Sigmoid colon (tissue), 7 donors: ENCODE data around the gene IGF2R. TPM values are rescaled to one million over a fixed set of nuclear protein-coding genes. Genes with fewer than 3 reads are reported as not detected.

Experiments
- DNase-seq: peaks from one replicate; pipeline ENCODE4 v3.0.0-alpha.2; 2019
- H3K27ac ChIP-seq, 4 donors: fragments of 200-600 bp; sonication (generic); one replicate each; pipeline ENCODE4 v1.5.1; 2016 to 2019; ENCODE audit warnings: mild to moderate bottlenecking in 1 of 4
- H3K27me3 ChIP-seq, 3 donors: fragments of 200-600 bp; sonication (generic); one replicate each; pipeline ENCODE4 v1.5.1; 2019; ENCODE audit warnings: mild to moderate bottlenecking in 1 of 3
- H3K36me3 ChIP-seq, 4 donors: fragments of 200-600 bp; sonication (generic); one replicate each; pipeline ENCODE4 v1.5.1; 2016 to 2019
- H3K4me1 ChIP-seq, 4 donors: fragments of 200-600 bp; sonication (generic); one replicate each; pipeline ENCODE4 v1.5.1; 2017 to 2019
- H3K4me3 ChIP-seq, 4 donors: fragments of 200-600 bp; sonication (generic); one replicate each; pipeline ENCODE4 v1.5.1; 2017 to 2019; ENCODE audit warnings: mild to moderate bottlenecking in 2 of 4, moderate library complexity in 1 of 4
- H3K9me3 ChIP-seq, 4 donors: fragments of 200-600 bp in 3 of 4; sonication (generic) in 3 of 4; one replicate each; pipeline versions ENCODE4 v1.5.1 to v1.6.1; 2013 to 2019
- CTCF ChIP-seq, 4 experiments: fragments of 450-650 bp in 3 of 4; fragments of 200-600 bp in 1 of 4; IDR thresholded peaks; one replicate each; pipeline ENCODE4 v1.5.1; 2016 to 2019; ENCODE audit warnings: antibody characterized with exemption in 4 of 4, mild to moderate bottlenecking in 3 of 4, moderate library complexity in 2 of 4
- EP300 ChIP-seq, 4 donors: sonication (generic); formaldehyde crosslinking; IDR thresholded peaks; one replicate each; pipeline ENCODE4 v1.6.1; 2017; ENCODE audit warnings: antibody characterized with exemption in 4 of 4
- POLR2A ChIP-seq, 2 donors: fragments of 450-650 bp; IDR thresholded peaks; one replicate each; pipeline ENCODE4 v1.6.1; 2016; ENCODE audit warnings: antibody characterized with exemption in 2 of 2, mild to moderate bottlenecking in 2 of 2, moderate library complexity in 2 of 2
- POLR2AphosphoS5 ChIP-seq, 4 donors: sonication (generic); formaldehyde crosslinking; IDR thresholded peaks; one replicate each; pipeline ENCODE4 v1.6.1; 2017; ENCODE audit warnings: antibody characterized with exemption in 4 of 4
- WGBS, 2 donors: extraction: QIAGEN DNeasy Blood & Tissue Kit; methylation state at CpG; one replicate each; pipeline ENCODE4 v1.1.7; 2013; 5-methylcytosine and 5-hydroxymethylcytosine counted together
- intact Hi-C: fragments of 100-400 bp; cut with DNase I; formaldehyde crosslinking; loops from one replicate; pipeline ENCODE4 v1.15.1; 2023
- polyA plus RNA-seq, 3 donors: library from polyadenylated mRNA; stranded (reverse); fragments of 200-250 nt; gene quantifications; one replicate each; pipeline ENCODE4 v1.2.3, GENCODE V29; 2013
- total RNA-seq, 4 donors: library from RNA; depleted of rRNA; stranded (reverse); fragments of >200 nt; gene quantifications; one replicate each; pipeline ENCODE4 v1.1.0, GENCODE V29; 2016
- donor health status: healthy with polysubstance abuse.
- donor health status: Bipolar disorder and iron deficiency.
- donor health status: healthy.

Gene IGF2R
- total and polyA plus RNA-seq, 7 donors, result 3.6 to 80.9 (median 41.3) TPM

- no peaks in the 10 kb centered on the region for H3K36me3 ChIP-seq
- no peak overlapping the region for H3K27ac ChIP-seq
- no peak overlapping the region for H3K4me3 ChIP-seq
- intact Hi-C loops, result no loop called here
- no peaks in the 10 kb centered on the region for H3K9me3 ChIP-seq
- TF ChIP-seq POLR2AphosphoS5 (IDR thresholded peaks at IDR 0.05) (no peak), CTCF (IDR thresholded peaks at IDR 0.05) (no peak), EP300 (IDR thresholded peaks at IDR 0.05) (no peak), POLR2A (IDR thresholded peaks at IDR 0.05) (no peak)
- no peaks in the 10 kb centered on the region for H3K4me1 ChIP-seq
- DNase-seq, result no peak
- 92 to 95% methylated on average over 13 of the region's 13 CpGs for WGBS, 2 donors
- H3K27me3 ChIP-seq, result no peaks in the 10 kb centered on the region
Observed at GRCh38 chr6:160130729-160131484, 162.0 kb downstream of the IGF2R start.

- Histone ChIP-seq H3K36me3 (no peaks in the 10 kb centered on the region), H3K27me3 (no peaks in the 10 kb centered on the region), H3K27ac (no peak overlapping the region), H3K9me3 (no peaks in the 10 kb centered on the region), H3K4me1 (no peaks in the 10 kb centered on the region), H3K4me3 (no peak overlapping the region)
- WGBS, 2 donors, result 85 to 86% methylated on average over 19 of the region's 19 CpGs
- DNase-seq, result no peak
- no peak for TF ChIP-seq POLR2AphosphoS5 (IDR thresholded peaks at IDR 0.05)
- no peak for TF ChIP-seq CTCF (IDR thresholded peaks at IDR 0.05)
- TF ChIP-seq EP300 (IDR thresholded peaks at IDR 0.05), result no peak
- no peak for TF ChIP-seq POLR2A (IDR thresholded peaks at IDR 0.05)
- intact Hi-C loops, result no loop called here
Observed at GRCh38 chr6:160131636-160132296, 162.9 kb downstream of the IGF2R start.

GRCh38 chr6:160132297-160132637 is 163.4 kb downstream of the IGF2R start:
- intact Hi-C loops, result no loop called here
- H3K36me3 ChIP-seq, result no peaks in the 10 kb centered on the region
- H3K4me1 ChIP-seq, result no peaks in the 10 kb centered on the region
- DNase-seq, result no peak
- no peak overlapping the region for H3K4me3 ChIP-seq
- no peaks in the 10 kb centered on the region for H3K27me3 ChIP-seq
- no peaks in the 10 kb centered on the region for H3K9me3 ChIP-seq
- 76 to 82% methylated on average over 4 of the region's 4 CpGs for WGBS, 2 donors
- TF ChIP-seq CTCF (IDR thresholded peaks at IDR 0.05) (no peak), POLR2AphosphoS5 (IDR thresholded peaks at IDR 0.05) (no peak), EP300 (IDR thresholded peaks at IDR 0.05) (no peak), POLR2A (IDR thresholded peaks at IDR 0.05) (no peak)
- H3K27ac ChIP-seq, result no peak overlapping the region

- Histone ChIP-seq H3K36me3 (no peaks in the 10 kb centered on the region), H3K27ac (no peak overlapping the region), H3K27me3 (no peaks in the 10 kb centered on the region), H3K4me1 (peaks cover 0 to 2% (median 0%) of the 10 kb centered on the region in 4 donors), H3K4me3 (no peak overlapping the region), H3K9me3 (no peaks in the 10 kb centered on the region)
- DNase-seq, result no peak
- intact Hi-C loops, result no loop called here
- TF ChIP-seq EP300 (IDR thresholded peaks at IDR 0.05) (no peak), POLR2A (IDR thresholded peaks at IDR 0.05) (no peak), CTCF (IDR thresholded peaks at IDR 0.05) (no peak), POLR2AphosphoS5 (IDR thresholded peaks at IDR 0.05) (no peak)
- WGBS, 2 donors, result 71 to 88% methylated on average over 12 of the region's 12 CpGs
Observed at GRCh38 chr6:160132776-160133338, 164.0 kb downstream of the IGF2R start.
